ENCODE measurements around the gene SULT2B1.
"Not testable (repeated sequence)": the region's sequence is repeated elsewhere in the genome, so short reads cannot be mapped to it uniquely, and the experiment has no call there.

Gene SULT2B1

DNA sequence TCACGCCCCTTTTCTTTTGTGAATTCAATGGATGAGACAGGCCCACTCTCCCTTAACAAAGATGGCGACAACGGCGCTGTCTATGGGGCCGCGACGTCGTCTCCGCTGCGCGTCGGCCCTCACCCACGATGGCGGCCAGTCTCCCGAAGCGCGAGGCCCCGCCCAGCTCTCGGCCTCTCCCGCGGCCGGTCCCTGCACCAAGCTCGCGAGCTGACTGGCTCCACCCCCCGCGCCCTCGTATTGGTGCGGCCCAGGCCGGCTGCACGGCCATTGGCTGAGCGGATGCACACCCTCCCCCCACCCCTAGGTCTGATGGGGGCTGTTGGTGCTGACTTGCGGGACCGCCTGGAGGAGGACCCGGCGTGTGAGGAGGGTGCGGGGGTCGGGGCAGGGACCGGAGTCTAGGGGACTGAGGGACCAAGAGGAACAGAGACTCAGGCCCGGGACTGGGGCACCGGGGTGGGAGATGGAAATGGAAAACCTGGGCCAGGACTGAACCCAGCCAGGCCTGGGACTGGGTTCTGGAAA, 72.2 kb downstream of the SULT2B1 start:
- peak; percentile 98 for DNase-seq

DNA sequence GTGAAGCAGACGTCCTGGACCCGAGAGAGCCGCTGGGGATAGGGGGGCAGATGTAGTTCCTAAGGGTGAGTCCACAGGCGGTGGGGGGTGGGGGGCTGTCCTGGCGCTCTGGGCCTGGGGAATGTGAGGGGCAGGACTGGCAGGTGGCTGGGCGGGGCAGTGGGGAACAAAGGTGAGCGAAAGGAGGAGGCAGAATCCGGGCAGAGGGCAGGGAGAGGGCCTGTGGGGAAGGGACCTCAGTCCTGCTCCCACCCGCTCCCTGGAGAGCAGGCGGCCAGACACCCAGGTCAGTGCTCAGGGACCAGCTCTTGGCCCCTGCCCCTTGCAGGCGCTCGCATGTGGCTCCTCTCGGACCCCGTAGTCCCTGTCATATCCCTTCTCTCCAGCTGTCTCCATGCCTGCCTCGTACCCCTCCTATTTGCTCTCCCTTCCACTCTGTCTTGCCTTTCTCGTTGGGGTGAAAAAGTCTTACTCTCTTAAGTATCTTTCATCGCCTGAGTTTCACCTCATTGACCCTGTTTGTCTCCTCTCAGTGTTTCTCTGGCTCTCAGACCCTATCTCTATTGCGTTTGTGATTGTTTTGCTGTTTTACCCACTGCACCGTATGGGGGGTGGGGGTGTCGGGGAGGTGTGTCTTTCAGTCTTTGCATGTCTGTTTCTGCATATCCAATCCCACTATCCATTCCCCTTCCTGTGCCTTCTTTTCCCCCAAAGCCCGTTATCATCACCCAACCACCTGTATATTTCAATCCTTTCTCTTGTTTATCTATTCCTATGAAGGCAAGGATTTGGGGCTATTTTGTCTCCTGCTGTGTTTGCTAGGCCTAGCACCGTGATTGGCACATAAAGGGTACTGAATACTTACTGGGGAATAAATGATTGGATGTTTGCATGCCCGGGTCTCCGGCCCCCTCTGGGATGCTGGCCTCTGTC, 73.1 kb downstream of the SULT2B1 start:
- DNase-seq = no peak

DNA sequence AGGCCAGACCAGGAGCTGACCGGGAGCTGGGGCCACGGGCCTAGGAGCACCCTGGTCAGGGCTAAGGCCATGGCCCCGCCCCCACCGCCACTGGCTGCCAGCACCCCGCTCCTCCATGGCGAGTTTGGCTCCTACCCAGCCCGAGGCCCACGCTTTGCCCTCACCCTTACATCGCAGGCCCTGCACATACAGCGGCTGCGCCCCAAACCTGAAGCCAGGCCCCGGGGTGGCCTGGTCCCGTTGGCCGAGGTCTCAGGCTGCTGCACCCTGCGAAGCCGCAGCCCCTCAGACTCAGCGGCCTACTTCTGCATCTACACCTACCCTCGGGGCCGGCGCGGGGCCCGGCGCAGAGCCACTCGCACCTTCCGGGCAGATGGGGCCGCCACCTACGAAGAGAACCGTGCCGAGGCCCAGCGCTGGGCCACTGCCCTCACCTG, 73.9 kb downstream of the SULT2B1 start:
- no peak for DNase-seq

DNA sequence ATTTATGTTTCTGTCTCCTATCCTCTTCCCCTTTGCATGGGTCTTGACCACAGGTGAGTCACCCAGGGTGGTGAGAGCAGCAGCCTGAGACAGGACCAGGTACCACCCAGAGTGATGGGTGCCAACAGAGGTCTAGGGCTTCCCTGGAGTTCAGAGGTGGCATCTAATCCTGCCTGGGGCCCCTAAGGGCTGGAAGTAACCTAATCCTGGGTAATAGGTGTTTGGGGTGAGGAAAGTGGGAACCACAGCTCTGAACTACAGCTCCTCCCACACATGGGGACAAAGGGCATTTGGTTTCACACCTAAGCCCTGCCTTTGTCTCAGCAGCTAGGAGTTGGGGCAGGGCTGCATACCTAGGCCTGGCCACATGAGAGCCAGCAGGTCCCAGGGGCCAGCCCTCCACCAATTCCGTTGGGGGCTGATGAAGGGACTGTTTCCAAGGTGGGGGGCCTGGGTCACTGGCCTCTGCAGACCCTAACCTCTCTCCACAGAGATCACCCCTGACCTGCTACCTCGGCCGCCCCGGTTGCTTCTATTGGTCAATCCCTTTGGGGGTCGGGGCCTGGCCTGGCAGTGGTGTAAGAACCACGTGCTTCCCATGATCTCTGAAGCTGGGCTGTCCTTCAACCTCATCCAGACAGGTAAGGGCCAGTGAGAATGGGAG, 75.4 kb downstream of the SULT2B1 start:
- no peak for DNase-seq

DNA sequence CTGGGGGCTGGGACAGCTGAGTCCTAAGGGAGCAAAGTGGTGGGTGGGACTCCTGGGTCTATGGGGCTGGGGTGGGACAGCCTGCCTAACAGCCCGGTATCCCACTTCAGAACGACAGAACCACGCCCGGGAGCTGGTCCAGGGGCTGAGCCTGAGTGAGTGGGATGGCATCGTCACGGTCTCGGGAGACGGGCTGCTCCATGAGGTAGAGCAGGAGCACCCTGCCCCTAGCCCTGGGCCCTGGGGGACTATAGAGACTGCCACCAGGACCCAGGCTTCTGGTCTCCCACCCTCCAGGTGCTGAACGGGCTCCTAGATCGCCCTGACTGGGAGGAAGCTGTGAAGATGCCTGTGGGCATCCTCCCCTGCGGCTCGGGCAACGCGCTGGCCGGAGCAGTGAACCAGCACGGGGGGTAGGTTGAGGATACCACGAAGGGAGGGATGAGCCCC, 75.9 kb downstream of the SULT2B1 start:
- no peak for DNase-seq

DNA sequence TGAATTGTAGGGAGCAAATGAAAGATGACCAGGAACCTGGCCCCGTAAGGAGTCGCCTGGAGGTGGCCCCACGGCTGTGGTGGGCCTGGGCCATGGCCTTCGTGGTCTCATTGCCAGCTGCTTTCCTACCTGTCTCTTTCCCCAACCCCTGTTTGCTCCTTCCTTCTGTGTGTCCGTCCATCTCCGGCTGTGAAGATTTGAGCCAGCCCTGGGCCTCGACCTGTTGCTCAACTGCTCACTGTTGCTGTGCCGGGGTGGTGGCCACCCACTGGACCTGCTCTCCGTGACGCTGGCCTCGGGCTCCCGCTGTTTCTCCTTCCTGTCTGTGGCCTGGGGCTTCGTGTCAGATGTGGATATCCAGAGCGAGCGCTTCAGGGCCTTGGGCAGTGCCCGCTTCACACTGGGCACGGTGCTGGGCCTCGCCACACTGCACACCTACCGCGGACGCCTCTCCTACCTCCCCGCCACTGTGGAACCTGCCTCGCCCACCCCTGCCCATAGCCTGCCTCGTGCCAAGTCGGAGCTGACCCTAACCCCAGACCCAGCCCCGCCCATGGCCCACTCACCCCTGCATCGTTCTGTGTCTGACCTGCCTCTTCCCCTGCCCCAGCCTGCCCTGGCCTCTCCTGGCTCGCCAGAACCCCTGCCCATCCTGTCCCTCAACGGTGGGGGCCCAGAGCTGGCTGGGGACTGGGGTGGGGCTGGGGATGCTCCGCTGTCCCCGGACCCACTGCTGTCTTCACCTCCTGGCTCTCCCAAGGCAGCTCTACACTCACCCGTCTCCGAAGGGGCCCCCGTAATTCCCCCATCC, 76.7 kb downstream of the SULT2B1 start:
- DNase-seq = no peak

DNA sequence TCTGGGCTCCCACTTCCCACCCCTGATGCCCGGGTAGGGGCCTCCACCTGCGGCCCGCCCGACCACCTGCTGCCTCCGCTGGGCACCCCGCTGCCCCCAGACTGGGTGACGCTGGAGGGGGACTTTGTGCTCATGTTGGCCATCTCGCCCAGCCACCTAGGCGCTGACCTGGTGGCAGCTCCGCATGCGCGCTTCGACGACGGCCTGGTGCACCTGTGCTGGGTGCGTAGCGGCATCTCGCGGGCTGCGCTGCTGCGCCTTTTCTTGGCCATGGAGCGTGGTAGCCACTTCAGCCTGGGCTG, 77.3 kb downstream of the SULT2B1 start:
- no peak for DNase-seq

DNA sequence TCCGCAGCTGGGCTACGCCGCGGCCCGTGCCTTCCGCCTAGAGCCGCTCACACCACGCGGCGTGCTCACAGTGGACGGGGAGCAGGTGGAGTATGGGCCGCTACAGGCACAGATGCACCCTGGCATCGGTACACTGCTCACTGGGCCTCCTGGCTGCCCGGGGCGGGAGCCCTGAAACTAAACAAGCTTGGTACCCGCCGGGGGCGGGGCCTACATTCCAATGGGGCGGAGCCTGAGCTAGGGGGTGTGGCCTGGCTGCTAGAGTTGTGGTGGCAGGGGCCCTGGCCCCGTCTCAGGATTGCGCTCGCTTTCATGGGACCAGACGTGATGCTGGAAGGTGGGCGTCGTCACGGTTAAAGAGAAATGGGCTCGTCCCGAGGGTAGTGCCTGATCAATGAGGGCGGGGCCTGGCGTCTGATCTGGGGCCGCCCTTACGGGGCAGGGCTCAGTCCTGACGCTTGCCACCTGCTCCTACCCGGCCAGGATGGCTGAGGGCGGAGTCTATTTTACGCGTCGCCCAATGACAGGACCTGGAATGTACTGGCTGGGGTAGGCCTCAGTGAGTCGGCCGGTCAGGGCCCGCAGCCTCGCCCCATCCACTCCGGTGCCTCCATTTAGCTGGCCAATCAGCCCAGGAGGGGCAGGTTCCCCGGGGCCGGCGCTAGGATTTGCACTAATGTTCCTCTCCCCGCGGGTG, 77.8 kb downstream of the SULT2B1 start:
- DNase-seq = no peak

DNA sequence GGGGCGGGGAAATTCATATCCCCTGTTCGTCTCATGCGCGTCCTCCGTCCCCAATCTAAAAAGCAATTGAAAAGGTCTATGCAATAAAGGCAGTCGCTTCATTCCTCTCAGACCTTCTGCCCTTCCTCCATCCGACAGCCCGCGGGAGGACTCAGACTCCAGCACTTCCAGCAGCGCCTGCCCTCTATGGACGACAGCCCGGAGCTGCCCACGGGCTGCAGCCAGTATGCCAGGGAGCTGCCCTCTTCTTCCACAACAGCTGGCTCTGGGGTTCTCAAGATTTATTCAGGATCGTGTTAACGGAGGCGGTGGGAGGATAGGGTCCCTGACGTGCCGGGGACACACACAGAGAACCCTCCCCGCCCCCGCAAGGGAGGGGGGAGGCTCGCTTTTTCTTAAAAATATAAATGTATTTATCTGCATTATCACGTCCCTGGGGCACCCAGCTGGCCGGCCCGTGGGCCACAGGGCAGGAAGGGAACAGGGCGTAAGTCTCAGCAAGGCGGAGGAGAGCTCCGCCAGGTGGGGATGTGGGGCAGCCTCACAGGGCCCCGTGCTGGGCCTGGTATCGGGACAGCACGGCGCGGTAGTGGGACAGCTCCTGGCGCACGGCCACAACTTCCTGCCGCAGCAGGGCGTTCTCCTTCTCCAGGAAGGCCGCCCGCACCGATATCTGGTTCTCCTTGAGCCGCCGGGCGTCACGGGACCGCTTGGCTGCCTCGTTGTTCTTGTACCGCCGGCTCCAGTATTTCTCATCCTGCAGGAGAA, 78.5 kb downstream of the SULT2B1 start:
- no peak for DNase-seq

DNA sequence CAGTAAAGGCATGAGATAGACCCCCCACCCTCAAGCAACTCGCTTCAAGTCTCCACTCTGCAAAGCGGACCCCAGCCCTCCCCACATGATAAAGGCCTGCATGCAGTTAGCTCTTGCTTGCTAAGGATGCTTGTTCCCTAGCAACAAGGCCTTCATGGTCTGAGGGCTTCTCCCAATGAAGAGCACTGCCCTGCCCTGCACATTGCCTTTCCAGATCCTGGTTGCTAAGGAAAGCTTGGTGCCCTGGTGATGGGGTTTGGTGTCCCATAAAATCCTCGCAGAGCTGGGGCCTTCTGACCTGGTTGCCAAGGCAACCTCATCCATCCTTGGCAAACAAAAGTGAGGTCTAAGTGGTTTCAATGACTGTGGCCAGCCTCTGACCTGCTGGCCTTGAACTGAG, 79.3 kb downstream of the SULT2B1 start:
- DNase-seq = no peak

DNA sequence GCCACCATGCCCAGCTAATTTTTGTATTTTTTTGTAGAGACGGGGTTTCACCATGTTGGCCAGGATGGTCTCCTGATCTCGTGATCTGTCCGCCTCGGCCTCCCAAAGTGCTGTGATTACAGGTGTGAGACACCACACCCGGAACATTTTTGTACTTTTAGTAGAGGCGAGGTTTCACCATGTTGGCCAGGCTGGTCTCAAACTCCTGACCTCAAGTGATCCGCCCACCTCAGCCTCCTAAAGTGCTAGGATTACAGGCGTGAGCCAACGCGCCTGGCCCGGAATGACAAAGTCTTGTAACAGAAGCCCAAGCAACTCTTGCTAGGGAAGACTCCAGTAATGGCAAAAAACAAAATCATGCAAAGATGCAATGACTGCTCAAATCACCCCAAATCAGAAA, 80.3 kb downstream of the SULT2B1 start:
- not testable (repeated sequence) for DNase-seq

DNA sequence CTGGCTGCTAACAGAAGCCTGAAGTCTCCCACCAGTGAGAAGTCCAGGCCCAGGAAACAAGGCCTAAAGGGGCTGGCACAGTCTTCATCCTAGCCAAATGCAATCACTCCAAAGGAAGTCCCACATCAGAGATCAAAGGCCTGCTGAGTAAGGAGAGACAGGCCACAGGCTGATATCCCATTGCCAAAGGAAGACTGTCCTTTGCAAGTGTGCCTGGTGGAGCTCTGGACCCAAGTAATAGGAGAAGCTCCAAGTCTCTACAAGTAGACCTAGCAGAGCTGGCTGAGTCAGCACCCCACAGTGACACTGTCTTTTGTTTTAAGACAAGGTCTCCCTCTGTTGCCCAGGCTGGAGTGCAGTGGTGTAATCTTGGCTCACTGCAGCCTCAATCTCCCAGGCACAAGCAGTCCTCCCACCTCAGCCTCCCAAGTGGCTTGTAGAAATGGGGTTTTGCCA, 80.7 kb downstream of the SULT2B1 start:
- DNase-seq = no peak

DNA sequence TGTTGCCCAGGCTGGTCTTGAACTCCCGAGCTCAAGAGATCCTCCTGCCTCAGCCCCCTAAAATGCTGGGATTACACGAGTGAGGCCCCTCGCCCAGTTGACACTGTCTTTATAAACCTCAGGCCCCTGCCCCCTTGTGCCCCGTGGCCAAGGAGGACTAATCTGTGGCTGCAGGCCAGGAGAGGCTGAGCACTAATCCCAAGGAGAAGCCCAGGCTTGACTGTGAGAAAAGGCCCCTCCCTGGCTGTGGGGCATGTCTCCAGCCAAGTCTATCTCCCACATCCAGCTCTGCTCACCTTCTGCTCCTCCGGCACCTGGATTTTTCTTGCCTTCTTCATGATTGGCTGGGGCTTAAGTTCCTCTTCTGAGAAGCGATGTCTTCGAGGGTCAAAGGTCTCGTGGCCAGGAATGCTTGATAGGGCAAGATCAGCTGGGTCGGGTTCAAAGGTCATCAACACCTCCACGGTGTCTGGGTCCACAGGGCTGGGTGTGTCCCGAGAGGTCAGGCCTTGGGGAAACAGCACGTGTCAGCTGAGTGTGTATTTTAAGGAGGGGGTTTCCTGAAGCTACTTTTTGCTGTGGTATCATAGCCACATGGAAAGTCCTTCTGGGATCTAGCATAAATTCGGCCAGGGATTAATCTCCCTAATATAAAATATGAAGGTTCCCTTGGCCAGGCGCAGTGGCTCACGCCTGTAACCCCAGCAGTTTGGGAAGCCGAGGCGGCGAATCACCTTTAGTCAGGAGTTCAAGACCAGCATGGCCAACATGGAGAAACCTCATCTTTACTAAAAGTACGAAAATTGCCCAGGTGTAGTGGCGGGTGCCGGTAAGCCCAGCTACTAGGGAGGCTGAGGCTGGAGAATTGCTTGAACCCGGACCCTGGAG, 81.4 kb downstream of the SULT2B1 start:
- DNase-seq = no peak

DNA sequence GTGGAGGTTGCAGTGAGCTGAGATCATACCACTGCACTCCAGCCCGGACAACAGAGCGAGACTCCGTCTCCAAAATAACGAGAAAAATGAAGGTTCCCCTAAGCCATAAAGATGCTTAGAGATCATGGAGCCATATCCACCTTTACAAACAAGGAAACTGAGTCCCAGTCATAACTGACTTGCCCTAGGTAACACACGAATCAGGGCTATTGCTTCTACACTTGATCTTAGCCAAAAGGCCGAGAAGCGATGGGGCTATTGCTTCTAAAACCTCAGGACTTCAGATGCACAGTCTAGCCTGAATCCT, 82.0 kb downstream of the SULT2B1 start:
- DNase-seq = no peak

DNA sequence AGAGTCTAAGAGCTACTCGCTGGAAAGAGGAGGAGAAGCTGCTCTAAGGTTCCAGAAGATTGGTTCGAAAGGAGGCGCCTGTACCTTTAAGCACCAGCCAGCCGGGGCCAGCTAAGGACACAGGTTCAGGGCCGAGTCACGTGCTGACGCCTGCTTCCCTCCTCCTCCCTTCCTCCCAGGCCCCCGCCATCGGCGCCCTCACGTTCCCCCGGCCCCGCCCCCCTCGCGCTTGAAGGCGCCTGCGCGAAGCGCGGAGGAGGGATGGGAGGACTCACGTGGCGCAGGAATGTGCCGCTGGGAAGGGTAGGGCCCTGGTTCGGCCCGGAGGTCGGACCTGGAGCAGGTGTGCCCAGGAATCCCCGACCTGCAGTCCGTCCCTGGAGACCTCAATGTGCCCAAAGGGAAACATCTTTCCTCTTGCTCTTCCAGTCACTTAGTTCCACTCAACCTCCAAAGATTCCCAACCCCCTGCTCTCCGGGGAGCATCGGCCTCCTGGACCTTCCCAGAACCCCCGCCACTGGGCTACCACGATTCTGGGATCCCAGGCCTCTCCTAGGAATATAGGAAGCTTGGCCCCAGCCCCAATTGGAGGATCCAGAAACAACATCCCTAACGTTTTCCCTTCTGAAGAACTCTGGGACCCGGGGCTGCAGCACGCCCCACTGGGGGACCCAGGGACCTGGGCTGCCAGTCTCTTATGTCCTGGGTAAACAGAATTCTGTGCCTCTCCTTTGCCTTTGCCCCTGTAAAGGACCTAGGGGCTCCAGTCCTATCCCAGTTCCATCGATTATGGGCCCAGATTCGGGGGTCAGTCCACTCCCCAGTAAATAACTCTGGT, 82.7 kb downstream of the SULT2B1 start:
- peak; percentile 94 for DNase-seq

DNA sequence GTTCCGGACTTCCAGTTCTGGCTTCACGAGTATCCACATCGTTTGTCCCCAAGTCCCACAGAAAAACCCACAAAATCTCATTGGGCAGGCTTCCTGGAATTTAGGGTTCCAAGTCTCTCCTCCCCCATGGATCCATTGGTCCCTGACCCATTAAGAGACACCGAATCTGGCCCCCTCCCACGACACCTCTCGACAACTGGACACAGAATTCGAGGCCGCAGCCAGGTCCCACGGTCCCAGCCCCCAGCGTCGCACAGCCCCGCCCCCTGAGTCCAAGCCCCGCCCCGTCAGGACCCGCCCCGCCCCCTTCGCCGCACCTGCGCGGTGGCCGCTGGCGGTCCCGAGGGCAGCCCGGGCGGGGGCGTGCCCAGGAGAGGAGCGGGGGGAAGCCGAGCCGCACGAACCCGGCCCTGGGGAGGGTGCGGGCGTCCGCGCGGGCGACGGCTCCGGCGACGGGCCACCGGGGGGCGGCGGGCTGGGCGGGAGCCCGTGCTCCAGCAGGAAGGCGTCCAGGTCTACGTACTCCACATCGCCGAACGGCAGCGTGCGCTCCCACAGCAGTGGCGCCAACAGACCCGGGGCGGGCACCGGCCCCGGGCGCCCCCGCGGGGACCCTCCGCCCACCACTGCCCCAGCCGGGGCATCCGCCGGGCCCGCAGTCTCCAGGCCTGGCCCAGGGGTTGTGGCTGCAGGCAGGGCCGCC, 83.4 kb downstream of the SULT2B1 start:
- DNase-seq = peak; percentile 71

DNA sequence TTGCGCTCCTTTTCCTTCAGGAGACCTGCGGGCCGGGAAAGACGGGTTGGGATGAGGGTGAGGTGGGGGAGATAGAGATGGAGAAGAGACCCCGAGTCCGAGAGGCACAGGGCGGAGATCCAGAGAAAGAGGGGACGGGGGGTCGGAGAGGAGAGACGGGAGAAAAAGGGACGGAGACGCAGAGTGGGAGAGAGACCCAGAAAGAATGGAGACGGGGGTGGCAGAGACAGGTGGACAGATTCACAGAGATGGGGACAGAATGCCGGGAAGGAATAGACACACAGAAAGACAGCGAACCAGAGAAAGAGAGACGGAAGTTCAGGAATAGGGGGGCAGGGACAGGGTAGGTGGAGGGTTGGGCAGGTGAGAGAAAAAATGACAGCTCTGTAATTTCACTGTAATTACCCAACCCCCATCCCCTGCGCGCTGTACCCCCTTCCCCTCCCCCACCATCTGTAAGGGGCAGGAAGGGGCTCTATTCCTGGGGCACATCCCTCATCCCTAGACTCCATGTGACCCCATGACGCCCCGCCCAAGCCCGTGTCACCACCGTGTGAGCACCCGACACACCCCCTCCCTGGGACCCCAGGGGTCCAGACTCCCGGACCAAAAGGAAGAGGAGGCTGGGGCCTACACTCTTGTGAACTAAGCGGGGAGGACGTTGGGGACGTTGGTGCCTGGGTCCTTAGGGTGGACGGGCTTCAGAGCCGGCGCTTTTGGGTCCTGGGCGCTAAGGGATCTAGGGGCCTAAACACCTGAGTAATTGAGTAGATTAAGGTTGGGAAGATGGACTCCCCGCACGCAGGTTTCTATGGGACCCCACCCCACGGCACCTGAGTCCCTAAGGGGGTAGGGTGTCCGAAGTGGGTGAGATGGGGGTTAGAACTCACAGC, 84.2 kb downstream of the SULT2B1 start:
- DNase-seq = no peak

DNA sequence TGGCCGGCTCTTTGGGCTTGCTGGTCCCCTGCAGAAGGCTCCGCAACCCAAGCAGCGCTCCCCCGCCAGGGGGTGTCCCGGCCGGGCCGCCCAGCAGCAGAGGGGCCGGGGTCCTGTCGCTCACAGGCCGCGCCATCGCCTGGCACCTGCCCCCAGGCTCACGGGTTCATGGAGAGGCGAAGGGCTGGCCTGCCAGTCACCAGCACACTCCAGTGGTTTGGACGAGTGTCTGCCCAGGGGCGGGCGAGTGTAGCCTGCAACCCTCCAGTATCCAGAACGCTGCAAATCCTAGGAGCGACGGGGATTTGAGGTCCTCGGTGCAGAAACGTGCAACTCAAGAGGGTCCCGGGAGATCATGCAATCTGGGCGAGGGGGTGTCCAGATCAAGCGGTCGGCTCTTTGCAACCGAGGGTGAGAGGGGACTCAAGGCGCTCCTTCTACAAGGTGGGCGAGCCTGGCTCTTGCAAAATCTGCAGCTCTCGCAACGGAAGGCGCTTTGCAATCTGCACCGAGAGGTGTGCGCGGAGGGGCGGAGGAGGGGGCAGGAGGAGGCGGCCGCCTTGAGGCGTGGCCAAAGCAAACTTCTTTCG, 85.0 kb downstream of the SULT2B1 start, which contains the start of gene DBP:
DBP (minus strand) TSS at position 521 of the 590 bp plus-strand sequence; CDS start at position 136, 385 bp downstream.
- DNase-seq = no peak

All from activated CD4-positive, alpha-beta T cell treated with anti-CD3 and anti-CD28 coated beads, Interleukin-2, amount 50 U/mL, for 16 hours (primary cell).